Stimulated activated CD8-positive, alpha-beta memory T cell treated with anti-CD3 and anti-CD28 coated beads, Interleukin-4, amount 100 ng/mL, for 24 hours (primary cell): Measurements from ENCODE around the gene PSMC5.

Source experiments
- DNase-seq: peaks from one replicate; pipeline ENCODE4 v3.0.0-alpha.2; 2020; ENCODE audit warnings: low read depth

The PSMC5 gene

GRCh38 chr17:63820963-63821561 lies 6.2 kb upstream of the PSMC5 start:
- DNase-seq: no peak

GRCh38 chr17:63821804-63822203 lies 5.4 kb upstream of the PSMC5 start:
- no peak for DNase-seq

- no peak for DNase-seq
These were observed 4.7 kb upstream of the PSMC5 start for GRCh38 chr17:63822537-63822936.

GRCh38 chr17:63823659-63824331 lies 3.4 kb upstream of the PSMC5 start:
- no peak for DNase-seq

GRCh38 chr17:63824362-63824761 lies 2.9 kb upstream of the PSMC5 start:
- no peak for DNase-seq

GRCh38 chr17:63826468-63827001 lies 696 bp upstream of the PSMC5 start:
- DNase-seq: no peak

- DNase-seq: no peak
These were observed 580 bp downstream of the PSMC5 start for GRCh38 chr17:63827801-63828221.

GRCh38 chr17:63828936-63829335 lies 1.7 kb downstream of the PSMC5 start:
- no peak for DNase-seq

GRCh38 chr17:63830278-63830677 lies 3.0 kb downstream of the PSMC5 start:
- no peak for DNase-seq

- DNase-seq: no peak
These were observed 3.8 kb downstream of the PSMC5 start for GRCh38 chr17:63830904-63831491.

- DNase-seq: no peak
These were observed 4.3 kb downstream of the PSMC5 start for GRCh38 chr17:63831505-63831904.

GRCh38 chr17:63832014-63832413 lies 4.8 kb downstream of the PSMC5 start:
- DNase-seq: no peak

GRCh38 chr17:63832455-63832854 lies 5.2 kb downstream of the PSMC5 start:
- no peak for DNase-seq

- DNase-seq: no peak
These were observed 6.0 kb downstream of the PSMC5 start for GRCh38 chr17:63833026-63833740.

GRCh38 chr17:63833741-63834373 lies 6.6 kb downstream of the PSMC5 start:
- DNase-seq: no peak

- peak; percentile 44 for DNase-seq
These were observed 7.4 kb downstream of the PSMC5 start for GRCh38 chr17:63834431-63835166.

- DNase-seq: no peak
These were observed 8.0 kb downstream of the PSMC5 start for GRCh38 chr17:63835167-63835720.

GRCh38 chr17:63836811-63837210 lies 9.6 kb downstream of the PSMC5 start:
- DNase-seq: no peak

GRCh38 chr17:63837480-63837879 lies 10.2 kb downstream of the PSMC5 start:
- no peak for DNase-seq

- DNase-seq: no peak
These were observed 10.8 kb downstream of the PSMC5 start for GRCh38 chr17:63837962-63838600.
